Measurements from ENCODE around the gene CD200R1L. TPM values are rescaled to one million over a fixed set of nuclear protein-coding genes. Genes with fewer than 3 reads are reported as not detected.

Gene CD200R1L
- total and polyA plus RNA-seq, 9 of the 15 experiments (the other 6 are each of a cell fraction or from before 2014, with no cell fraction given), result not detected

DNA sequence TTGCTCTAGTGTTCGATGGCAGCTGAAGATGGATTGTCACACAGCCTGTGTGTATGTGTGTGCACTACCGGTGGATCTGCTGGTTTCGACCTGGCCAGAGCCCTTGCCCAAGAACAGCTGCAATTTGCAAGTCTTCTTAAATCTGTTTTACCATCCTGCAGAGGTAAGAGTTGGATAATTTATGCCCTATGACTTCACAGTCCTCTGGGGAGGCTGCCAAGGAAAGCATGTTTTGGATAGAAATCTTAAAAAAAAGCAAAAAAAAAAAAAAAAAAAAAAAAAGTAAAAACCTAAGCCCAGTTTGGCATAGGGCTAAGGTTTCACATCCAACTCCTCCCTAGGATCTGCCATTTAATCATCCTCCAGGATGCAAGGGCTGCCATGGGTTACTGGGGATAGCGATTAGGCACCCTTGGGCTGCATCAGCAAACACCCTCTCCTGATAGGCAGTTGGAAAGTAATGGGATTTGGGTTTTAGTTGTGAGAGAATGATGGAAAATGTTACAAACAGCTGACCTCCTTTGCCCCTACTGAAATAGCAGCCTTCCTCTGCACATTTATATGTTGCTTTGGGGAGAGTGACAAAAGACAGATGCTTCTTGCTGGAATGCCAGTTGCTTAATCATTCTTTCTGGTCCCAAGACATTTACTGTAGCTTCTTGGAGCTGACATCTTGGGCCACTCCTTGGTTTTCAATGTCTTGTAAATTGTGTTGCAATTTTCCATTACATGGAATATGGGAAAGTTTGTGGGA lies 35.4 kb downstream of the CD200R1L start:
- Histone ChIP-seq H3K27ac (ENCODE audit: extremely low read depth, low read depth, low read length) (no peak overlapping the region), H3K79me2 (ENCODE audit: control insufficient read depth, insufficient read depth, low read length) (no peaks in the 10 kb centered on the region), H3K9ac (ENCODE audit: insufficient read depth in 1 of 2, low read depth in 2 of 2, low read length in 2 of 2) (no peak overlapping the region), H4K20me1 (replicated peaks; ENCODE audit: control insufficient read depth, insufficient read depth, low read length) (no peaks in the 10 kb centered on the region), H3K9me1 (ENCODE audit: control insufficient read depth, insufficient read depth, low read length) (no peaks in the 10 kb centered on the region), H3K36me3 (ENCODE audit: control insufficient read depth, insufficient read depth, low read length) (no peaks in the 10 kb centered on the region), H3K9me3 (replicated peaks; ENCODE audit: control insufficient read depth, insufficient read depth, low read depth, low read length) (no peaks in the 10 kb centered on the region), H2AFZ (ENCODE audit: low read depth, low read length) (no peak overlapping the region), H3K4me3 (no peak overlapping the region), H3K4me2 (ENCODE audit: insufficient read depth, low read length) (no peak overlapping the region), H3K27me3 (ENCODE audit: control insufficient read depth in 2 of 2, insufficient read depth in 2 of 2, low read length in 2 of 2) (no peaks in the 10 kb centered on the region), H3K4me1 (replicated peaks in 1 of 2; ENCODE audit: control insufficient read depth in 2 of 2, insufficient read depth in 2 of 2, low read length in 2 of 2) (peaks cover 4 to 27% of the 10 kb centered on the region in 2 experiments)
- WGBS (ENCODE audit: insufficient coverage, low coverage, missing lambda C conversion rate), result 20% methylated on average over 1 of the region's 4 CpGs
- in situ Hi-C loops (cut with MboI) (no loop called here), intact Hi-C loops (cut with micrococcal nuclease) (loop anchor here (5.0 kb wide), 3 partner anchors 154 to 229 kb away; partner anchors contain the start of gene CD200R1)
- ATAC-seq (no peak), FAIRE-seq (no peak), DNase-seq (ENCODE audit: extremely low read depth in 1 of 4, low spot score in 3 of 4) (no peak)
- CTCF ChIA-PET (ENCODE audit: low intra/inter-chr PET ratio), result no interaction called here
- no TSS peak for BruUV-seq (replicated peaks)
- POLR2A ChIA-PET, result interaction anchor here (0.7 kb wide), 2 partner anchors 22 to 198 kb away, joined by 3 read pairs; no protein-coding TSS in a partner anchor
- TF ChIP-seq, protein P1, sequence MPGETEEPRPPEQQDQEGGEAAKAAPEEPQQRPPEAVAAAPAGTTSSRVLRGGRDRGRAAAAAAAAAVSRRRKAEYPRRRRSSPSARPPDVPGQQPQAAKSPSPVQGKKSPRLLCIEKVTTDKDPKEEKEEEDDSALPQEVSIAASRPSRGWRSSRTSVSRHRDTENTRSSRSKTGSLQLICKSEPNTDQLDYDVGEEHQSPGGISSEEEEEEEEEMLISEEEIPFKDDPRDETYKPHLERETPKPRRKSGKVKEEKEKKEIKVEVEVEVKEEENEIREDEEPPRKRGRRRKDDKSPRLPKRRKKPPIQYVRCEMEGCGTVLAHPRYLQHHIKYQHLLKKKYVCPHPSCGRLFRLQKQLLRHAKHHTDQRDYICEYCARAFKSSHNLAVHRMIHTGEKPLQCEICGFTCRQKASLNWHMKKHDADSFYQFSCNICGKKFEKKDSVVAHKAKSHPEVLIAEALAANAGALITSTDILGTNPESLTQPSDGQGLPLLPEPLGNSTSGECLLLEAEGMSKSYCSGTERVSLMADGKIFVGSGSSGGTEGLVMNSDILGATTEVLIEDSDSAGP (CRISPR knock-in tag; IDR thresholded peaks at IDR 0.05), result no peak
- TF ChIP-seq PBX2 (CRISPR knock-in tag; IDR thresholded peaks at IDR 0.05; ENCODE audit: low read depth), result no peak
- peak; percentile 15; the same call in 1 of the 2 replicates for TF ChIP-seq PBX2 (tag; conservative IDR thresholded peaks at IDR 0.05; ENCODE audit: low read depth)
- TF ChIP-seq ZBTB33 (CRISPR knock-in tag; IDR thresholded peaks at IDR 0.05), result no peak
- TF ChIP-seq E4F1 (CRISPR knock-in tag; IDR thresholded peaks at IDR 0.05; ENCODE audit: borderline replicate concordance), result no peak
- TF ChIP-seq ADNP (tag; IDR thresholded peaks at IDR 0.05), result no peak
- no peak for TF ChIP-seq ZNF124 (CRISPR knock-in tag; IDR thresholded peaks at IDR 0.05)
- TF ChIP-seq DEAF1 (CRISPR knock-in tag; IDR thresholded peaks at IDR 0.05), result no peak
